ENCODE data around the gene FABP3.

Gene FABP3

DNA sequence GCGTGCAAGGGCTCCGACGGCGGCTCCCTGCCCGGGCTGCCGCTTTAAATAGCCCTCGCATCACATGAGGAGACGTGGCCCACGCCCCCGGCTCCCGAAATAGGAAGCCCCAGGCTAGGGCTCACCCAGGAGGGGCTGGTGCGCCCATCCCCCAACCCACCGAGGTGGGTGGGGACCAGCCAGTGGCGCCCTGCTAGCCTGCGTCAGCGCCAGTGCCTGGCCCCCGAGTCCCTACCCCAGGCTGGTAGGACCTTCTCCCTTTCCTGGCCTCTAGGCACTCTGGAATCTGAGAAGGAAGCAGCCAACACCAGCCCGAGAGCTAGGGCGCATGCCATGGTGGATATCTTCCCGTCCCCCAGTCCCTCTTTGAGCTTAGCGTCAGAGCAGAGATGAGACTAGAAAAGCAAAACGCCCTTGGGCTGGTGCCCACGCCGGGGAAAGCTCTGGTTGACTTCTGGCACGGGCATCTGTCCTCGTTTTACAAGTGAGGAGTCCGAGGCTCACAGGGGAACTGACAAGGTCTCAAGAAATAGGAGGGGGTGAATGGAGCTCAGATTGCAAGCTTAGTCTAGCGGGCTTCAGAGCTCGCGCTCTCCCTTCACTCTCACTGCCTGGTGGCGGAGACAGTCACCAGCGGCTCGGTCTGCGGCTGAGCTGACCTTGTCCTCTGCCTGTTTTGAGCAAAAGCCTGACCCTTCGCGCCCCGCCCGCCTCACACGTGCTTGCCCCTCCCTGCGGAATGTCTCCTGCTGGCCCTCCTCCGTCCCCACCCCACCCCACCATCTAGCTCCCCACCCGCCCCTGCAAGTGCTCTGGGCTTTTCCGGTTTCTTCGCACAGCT is at the start of gene FABP3:
Gene FABP3 (minus strand): TSS at position 21 of the 841 bp plus-strand sequence. CDS start 62 bp downstream, outside the sequence.
- peak; percentile 44 to 56 for DNase-seq

DNA sequence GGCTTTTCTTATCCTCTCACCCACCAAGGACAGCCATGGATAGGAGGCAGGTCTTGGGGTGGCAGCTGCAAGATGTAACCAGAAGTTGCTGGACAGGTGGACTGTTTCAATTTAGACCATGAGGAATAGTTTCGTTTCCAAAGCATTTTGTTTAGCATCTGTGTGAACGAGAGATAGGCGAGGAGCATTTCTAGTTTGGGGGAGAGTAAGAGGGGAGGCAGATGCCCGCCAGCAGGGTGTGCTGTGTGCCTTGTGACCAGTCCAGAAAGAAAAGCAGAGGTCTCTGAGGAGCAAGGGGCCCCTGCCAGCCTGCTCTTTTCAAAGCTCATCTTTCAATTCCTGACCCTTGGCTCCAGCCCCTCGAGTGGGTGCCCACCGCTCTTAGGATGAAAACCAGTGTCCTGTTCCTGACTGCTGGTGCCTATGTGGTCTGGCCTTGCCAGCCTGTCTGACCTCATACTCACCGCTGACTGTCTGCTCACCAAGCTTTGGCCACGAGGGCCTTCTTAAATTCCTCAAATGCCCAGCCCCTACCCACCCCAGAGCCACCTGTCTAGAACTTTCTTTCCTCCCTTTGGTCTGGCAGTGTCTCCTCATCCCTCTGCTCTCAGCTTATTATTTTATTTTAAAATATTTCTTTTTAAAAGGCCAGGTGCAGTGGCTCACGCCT is 48.6 kb upstream of the FABP3 start:
- DNase-seq, result no peak

DNA sequence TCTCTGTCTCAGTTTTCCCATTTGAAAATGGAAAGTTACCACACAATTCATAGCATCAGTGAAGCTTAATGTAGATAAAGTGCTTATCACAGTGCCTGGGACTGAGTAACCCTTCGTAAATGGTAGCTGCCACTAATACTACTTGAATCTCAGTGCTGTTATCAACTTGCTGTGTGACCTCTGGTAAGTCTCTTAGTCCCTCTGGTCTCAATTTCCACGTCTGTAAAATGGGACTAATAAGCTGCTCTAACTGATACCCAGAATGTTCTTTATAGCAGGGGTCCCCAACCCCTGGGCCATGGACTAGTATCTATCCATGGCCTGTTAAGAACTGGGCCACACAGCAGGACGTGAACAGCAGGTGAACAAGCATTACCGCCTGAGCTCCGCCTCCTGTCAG is 47.8 kb upstream of the FABP3 start:
- no peak for DNase-seq

- no peak for DNase-seq
These were observed 45.9 kb upstream of the FABP3 start for GRCh38 chr1:31418626-31419323.

GRCh38 chr1:31417148-31417547 is 44.3 kb upstream of the FABP3 start:
- no peak for DNase-seq

DNA sequence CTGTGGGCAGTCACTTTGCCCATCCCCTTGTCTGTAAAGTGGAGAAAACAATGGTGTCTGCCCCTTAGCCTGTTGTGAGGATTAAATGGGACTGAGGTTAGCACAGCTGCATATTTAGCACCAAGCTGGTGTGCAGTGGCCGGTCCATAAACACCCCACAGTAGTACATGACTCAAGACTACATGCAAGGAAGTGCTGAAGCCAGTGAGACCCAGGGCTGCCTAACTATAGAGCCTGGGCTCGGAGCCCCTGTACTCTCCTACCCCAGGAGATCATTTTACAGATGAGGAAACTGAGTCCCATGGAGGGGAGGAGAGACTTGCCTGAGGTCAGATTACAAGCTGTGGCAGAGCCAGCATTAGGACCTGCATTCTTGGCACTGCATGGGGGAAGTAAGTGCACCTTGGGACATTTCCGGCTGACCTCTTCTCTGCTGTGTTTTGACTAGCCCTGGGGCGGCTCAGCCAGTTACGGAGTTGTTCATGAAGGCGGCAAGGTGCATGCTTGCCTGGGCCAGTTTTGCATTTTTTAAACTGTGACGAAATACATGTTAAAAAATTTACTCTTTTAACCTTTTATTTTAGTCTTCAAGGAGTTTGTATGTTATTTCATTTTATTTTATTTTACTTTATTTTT is 43.3 kb upstream of the FABP3 start:
- no peak for DNase-seq

DNA sequence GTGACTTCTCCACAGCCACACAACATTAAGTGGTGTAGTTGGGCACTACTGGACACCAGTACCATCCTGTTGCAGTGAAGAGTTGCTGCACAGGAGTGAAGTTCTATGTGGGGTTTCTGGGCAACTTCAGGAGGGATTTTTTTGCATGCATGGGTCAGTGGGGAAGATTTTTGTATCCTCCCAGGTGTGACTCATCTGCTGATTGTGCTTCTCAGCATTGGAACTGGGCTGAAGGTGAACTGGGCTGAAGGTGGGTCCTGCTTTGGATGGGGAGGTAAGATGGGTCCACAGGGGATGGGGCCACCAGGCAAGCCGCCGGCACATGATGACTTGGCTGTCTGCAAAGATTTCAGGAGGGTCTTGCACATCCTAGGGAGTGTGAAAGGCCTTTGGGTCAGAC is 42.8 kb upstream of the FABP3 start:
- DNase-seq, result no peak

- no peak for DNase-seq
These were observed 42.1 kb upstream of the FABP3 start for GRCh38 chr1:31414980-31415370.

DNA sequence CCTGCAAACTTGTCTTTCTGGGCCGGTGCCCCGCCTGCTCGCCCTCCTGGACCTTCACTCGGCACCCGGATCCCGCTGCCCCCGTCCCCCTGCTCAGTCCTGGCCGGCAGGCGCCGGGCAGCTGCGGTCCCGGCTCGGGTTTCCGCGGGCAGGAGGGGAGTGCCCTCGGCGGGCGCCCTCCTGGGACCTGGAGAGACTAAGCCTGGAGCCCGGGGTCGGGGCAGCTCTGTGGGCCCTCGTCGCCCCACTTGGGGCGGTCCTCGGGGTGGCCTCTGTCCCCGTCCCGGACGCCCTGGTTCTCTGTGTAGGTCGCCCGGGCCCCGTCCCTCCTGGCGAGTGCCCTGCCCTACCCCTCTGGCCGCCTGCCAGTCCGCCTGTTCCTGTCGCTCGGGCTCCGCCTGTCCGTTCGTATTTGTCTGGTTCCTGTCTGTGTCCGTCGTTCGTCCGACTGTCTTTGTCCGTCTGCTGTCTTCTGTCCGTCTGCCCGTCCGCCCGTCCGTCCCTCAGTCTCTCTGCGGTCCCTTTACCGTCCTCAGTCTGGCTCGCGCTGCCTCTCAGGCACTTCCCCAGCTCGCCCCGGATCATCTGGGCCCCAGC is 40.6 kb upstream of the FABP3 start:
- DNase-seq, result peak; percentile 31 to 47

GRCh38 chr1:31412732-31413404 is 40.0 kb upstream of the FABP3 start, which contains the start of gene SERINC2:
TSS of gene SERINC2 (plus strand) at chr1:31413213. CDS start at chr1:31413266, 53 bp downstream.
- DNase-seq, result peak in 1 of 2 experiments; percentile 45

DNA sequence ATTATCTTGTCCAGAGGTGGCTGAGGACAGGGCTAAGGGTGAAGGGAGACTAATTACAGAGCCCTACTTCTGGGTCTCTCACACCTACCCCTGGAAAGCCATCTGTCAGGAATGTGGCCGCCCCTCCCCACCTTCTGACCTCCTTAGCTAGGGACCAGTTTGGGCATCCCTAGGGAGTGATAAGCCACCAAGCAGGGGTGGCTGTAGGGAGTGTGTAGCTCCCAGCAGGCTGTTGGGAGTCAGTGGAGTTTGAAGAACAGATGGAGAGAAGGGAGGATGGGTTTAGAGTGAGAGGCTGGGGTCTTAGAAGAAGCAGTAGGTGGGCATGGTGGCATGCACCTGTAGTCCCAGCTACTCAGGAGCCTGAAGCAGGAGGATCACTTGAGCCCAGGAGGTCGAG is 39.3 kb upstream of the FABP3 start:
- DNase-seq, result no peak

DNA sequence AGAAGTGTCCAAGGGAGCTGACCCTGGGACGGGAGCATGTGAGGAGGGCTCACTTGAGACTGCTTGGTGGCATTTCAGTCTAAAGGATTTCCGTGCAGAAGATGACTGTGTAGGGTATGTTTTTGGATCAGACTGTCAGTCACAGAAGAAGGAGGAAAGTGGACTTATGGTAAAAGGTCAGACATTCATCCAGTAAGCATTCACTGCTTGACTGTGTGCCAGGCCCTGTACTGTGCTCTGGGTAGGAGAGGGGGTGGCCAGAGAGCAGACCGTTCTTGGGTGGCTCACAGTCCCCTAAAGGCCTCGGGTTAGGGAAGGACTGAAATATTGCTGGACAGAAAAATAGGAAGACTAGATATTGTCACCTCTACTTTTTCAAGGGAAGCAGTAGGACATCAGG is 38.0 kb upstream of the FABP3 start:
- DNase-seq, result no peak

DNA sequence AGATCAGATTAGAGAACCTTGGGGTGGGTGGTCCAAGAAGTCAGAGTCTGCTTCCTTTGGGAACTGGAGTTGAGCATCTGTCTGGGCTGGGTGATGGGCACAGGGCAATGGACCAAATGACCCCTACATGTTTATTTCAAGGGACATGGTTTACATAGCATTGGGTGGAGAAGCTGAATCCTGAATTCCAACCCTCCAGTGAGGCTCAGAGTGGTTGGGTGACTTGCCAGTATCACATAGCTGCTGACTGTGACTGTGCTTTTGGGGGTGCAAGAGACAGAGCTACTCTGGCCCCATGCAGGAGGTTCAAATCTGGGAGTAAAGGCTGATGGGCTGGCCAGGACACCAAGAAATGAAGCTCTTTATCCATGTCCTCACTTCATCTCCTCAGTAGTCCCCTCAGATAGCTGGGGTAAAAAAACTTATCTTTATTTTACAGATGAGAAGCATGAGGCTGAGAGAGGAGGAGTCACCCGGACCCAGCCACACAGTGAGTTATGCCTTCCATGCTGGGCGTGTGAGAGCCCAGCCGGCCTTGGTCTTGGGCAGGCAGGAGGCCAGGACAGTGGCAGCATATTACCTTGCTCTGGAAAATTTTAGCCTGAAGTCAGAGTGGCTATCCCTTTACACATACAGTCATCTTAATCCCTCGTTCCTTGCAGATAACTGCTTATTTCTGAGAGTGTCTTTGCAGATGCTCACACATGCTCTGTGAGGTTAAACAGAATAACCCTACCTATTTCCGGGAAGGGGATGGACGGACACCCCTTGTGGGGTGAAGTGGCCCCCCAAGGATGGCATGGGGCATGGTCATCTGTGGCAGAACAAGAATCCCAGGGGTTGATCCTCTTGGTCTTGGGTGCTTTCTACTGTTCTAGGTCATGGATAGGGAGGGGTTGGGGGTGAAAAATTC is 37.3 kb upstream of the FABP3 start:
- DNase-seq, result no peak

GRCh38 chr1:31408788-31409318 is 36.0 kb upstream of the FABP3 start:
- no peak for DNase-seq

- no peak for DNase-seq
These were observed 34.3 kb upstream of the FABP3 start for GRCh38 chr1:31407029-31407626.

DNA sequence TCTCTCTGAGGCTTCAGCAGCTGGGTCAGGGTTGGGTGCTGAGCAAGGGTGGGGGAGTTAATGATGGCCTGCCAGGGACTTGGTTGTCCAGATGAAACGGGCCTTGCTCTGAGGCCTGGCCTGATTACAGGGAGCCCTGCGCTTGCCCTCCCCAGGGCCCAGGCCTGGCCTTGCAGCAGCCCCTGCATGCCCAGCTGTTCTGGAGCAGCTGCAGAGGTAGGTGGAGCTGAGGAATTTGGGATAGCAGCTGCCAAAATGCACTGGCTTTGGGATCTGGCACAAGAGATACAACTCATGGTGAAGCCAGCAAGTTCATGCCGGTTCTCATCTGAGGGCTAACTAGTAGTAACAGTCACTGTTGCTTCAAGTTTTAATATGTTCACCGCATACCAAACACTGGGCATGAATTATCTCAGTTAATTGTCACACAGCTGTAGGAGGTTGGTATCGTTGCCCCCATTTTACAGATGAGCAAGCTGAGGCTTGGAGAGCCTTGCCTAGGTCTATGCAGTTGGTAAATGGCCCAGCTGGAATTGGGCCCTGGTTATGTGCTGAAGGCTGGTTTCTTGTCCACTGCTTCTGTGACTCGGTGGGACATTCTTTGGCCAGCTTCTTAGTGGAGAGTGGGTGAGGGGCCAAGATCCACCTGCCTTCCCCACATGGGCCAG is 32.8 kb upstream of the FABP3 start:
- no peak for DNase-seq

- no peak for DNase-seq
These were observed 28.4 kb upstream of the FABP3 start for GRCh38 chr1:31401241-31401640.

- DNase-seq, result no peak
These were observed 27.5 kb upstream of the FABP3 start for GRCh38 chr1:31400393-31400792.

- DNase-seq, result no peak
These were observed 27.1 kb upstream of the FABP3 start for GRCh38 chr1:31399976-31400375.

GRCh38 chr1:31398246-31398645 is 25.4 kb upstream of the FABP3 start:
- DNase-seq, result no peak
